Activated CD4-positive, alpha-beta memory T cell treated with anti-CD3 and anti-CD28 coated beads for 36 hours (primary cell): ENCODE data around the gene CRACDL. TPM values are rescaled to one million over a fixed set of nuclear protein-coding genes. Genes with fewer than 3 reads are reported as not detected.
A peak's percentile ranks its signal among the peaks of the same experiment; 100 is the strongest.

Experiments used
- CTCF ChIA-PET: fragments of 350-600 bp; sonication (Branson Sonifier 250); formaldehyde crosslinking; loops from one replicate; lab custom pipeline; 2021; ENCODE audit warnings: antibody characterized with exemption, inconsistent platforms; lab: Charles Lee
- POLR2A ChIA-PET: fragments of 350-600 bp; sonication (Branson Sonifier 250); formaldehyde crosslinking; loops from one replicate; lab custom pipeline; 2021; ENCODE audit warnings: antibody characterized with exemption; lab: Charles Lee
- DNase-seq: peaks from one replicate; pipeline ENCODE4 v3.0.0-alpha.2; 2020
- H3K27ac Mint-ChIP-seq: one replicate; pipeline ENCODE4 v1.8.0; 2021; ENCODE audit warnings: mixed read lengths
- H3K27me3 Mint-ChIP-seq: one replicate; pipeline ENCODE4 v1.8.0; 2021; ENCODE audit warnings: mixed read lengths
- H3K36me3 Mint-ChIP-seq: one replicate; pipeline ENCODE4 v1.8.0; 2021; ENCODE audit warnings: mixed read lengths
- H3K4me1 Mint-ChIP-seq: one replicate; pipeline ENCODE4 v1.8.0; 2021; ENCODE audit warnings: low read depth, mixed read lengths
- H3K4me3 Mint-ChIP-seq: one replicate; pipeline ENCODE4 v1.8.0; 2021; ENCODE audit warnings: mild to moderate bottlenecking, mixed read lengths
- H3K9me3 Mint-ChIP-seq: one replicate; pipeline ENCODE4 v1.8.0; 2021; ENCODE audit warnings: mixed read lengths
- intact Hi-C: fragments of 100-400 bp; cut with micrococcal nuclease; formaldehyde crosslinking; loops from one replicate; pipeline ENCODE4 v1.15.1; 2023
- total RNA-seq, 2 experiments: library from RNA; stranded (reverse); gene quantifications; one replicate each; pipeline ENCODE4 v1.2.3, GENCODE V29; 2021

The CRACDL gene
- total RNA-seq, 2 experiments from 2014 or later = 0.12 to 0.31 TPM

- Mint-ChIP-seq H3K4me3 (peak overlapping the region; percentile 48), H3K27ac (no peak overlapping the region), H3K36me3 (peaks cover 2% of the 10 kb centered on the region), H3K9me3 (no peaks in the 10 kb centered on the region), H3K27me3 (peaks cover 2% of the 10 kb centered on the region), H3K4me1 (peaks cover 11% of the 10 kb centered on the region)
- intact Hi-C loops = no loop called here
- DNase-seq = peak; percentile 71
- CTCF ChIA-PET = interaction anchor here (0.7 to 2.0 kb wide), 10 partner anchors 18 to 173 kb away, joined by 3 to 15 read pairs (median 4); no protein-coding TSS in a partner anchor
- POLR2A ChIA-PET = interaction anchor here (1.2 kb wide), 1 partner anchor 54 kb away, joined by 3 read pairs; no protein-coding TSS in a partner anchor
Measured at GRCh38 chr2:98822301-98823164, 113.5 kb downstream of the CRACDL start.

- intact Hi-C loops = no loop called here
- CTCF ChIA-PET = interaction anchor here (0.8 to 2.0 kb wide), 5 partner anchors 17 to 172 kb away, joined by 3 to 15 read pairs (median 4); no protein-coding TSS in a partner anchor
Measured at GRCh38 chr2:98821629-98822135, 114.3 kb downstream of the CRACDL start.

GRCh38 chr2:98819231-98819766 lies 116.7 kb downstream of the CRACDL start:
- DNase-seq = no peak
- Mint-ChIP-seq H3K4me3 (no peak overlapping the region), H3K27ac (no peak overlapping the region), H3K27me3 (peaks cover 2% of the 10 kb centered on the region), H3K4me1 (peaks cover 5% of the 10 kb centered on the region), H3K36me3 (peaks cover 2% of the 10 kb centered on the region), H3K9me3 (no peaks in the 10 kb centered on the region)
- ChIA-PET POLR2A (no interaction called here), CTCF (interaction anchor here (1.1 to 3.0 kb wide), 3 partner anchors 25 to 170 kb away, joined by 3 to 12 read pairs (median 4); no protein-coding TSS in a partner anchor)
- intact Hi-C loops = no loop called here

More at GRCh38 chr2:98821629-98822135, 114.3 kb downstream of the CRACDL start:
- no peak for DNase-seq
- peaks cover 2% of the 10 kb centered on the region for H3K27me3 Mint-ChIP-seq
- no peaks in the 10 kb centered on the region for H3K9me3 Mint-ChIP-seq
- no peak overlapping the region for H3K27ac Mint-ChIP-seq
- H3K36me3 Mint-ChIP-seq = peaks cover 2% of the 10 kb centered on the region
- POLR2A ChIA-PET = interaction anchor here (1.2 kb wide), 1 partner anchor 53 kb away, joined by 3 read pairs; no protein-coding TSS in a partner anchor
- H3K4me1 Mint-ChIP-seq = peaks cover 9% of the 10 kb centered on the region
- no peak overlapping the region for H3K4me3 Mint-ChIP-seq

GRCh38 chr2:98818164-98818563 lies 117.9 kb downstream of the CRACDL start:
- intact Hi-C loops = no loop called here
- Mint-ChIP-seq H3K4me3 (no peak overlapping the region), H3K4me1 (peaks cover 2% of the 10 kb centered on the region), H3K27ac (no peak overlapping the region), H3K36me3 (no peaks in the 10 kb centered on the region), H3K27me3 (no peaks in the 10 kb centered on the region), H3K9me3 (no peaks in the 10 kb centered on the region)
- CTCF ChIA-PET = interaction anchor here (0.5 to 3.0 kb wide), 3 partner anchors 169 to 433 kb away, joined by 3 to 12 read pairs (median 3); no protein-coding TSS in a partner anchor
- no peak for DNase-seq
- POLR2A ChIA-PET = interaction anchor here (0.6 kb wide), 1 partner anchor 88 kb away, joined by 3 read pairs; no protein-coding TSS in a partner anchor

- ChIA-PET POLR2A (no interaction called here), CTCF (no interaction called here)
- Mint-ChIP-seq H3K36me3 (no peaks in the 10 kb centered on the region), H3K4me1 (peaks cover under 1% of the 10 kb centered on the region), H3K4me3 (no peak overlapping the region), H3K9me3 (no peaks in the 10 kb centered on the region), H3K27ac (no peak overlapping the region), H3K27me3 (no peaks in the 10 kb centered on the region)
- intact Hi-C loops = no loop called here
- DNase-seq = no peak
Measured at GRCh38 chr2:98816281-98816680, 119.7 kb downstream of the CRACDL start.

- CTCF ChIA-PET = no interaction called here
- Mint-ChIP-seq H3K36me3 (no peaks in the 10 kb centered on the region), H3K4me3 (no peak overlapping the region), H3K27ac (no peak overlapping the region), H3K9me3 (no peaks in the 10 kb centered on the region), H3K27me3 (no peaks in the 10 kb centered on the region), H3K4me1 (no peaks in the 10 kb centered on the region)
- POLR2A ChIA-PET = interaction anchor here (0.6 kb wide), 1 partner anchor 375 kb away, joined by 3 read pairs; no protein-coding TSS in a partner anchor
- intact Hi-C loops = no loop called here
- DNase-seq = no peak
Measured at GRCh38 chr2:98815795-98816194, 120.2 kb downstream of the CRACDL start.

- Mint-ChIP-seq H3K9me3 (no peaks in the 10 kb centered on the region), H3K36me3 (no peaks in the 10 kb centered on the region), H3K27me3 (no peaks in the 10 kb centered on the region), H3K4me1 (peaks cover 9% of the 10 kb centered on the region), H3K4me3 (no peak overlapping the region), H3K27ac (no peak overlapping the region)
- DNase-seq = no peak
- POLR2A ChIA-PET = no interaction called here
- CTCF ChIA-PET = no interaction called here
- intact Hi-C loops = no loop called here
Measured at GRCh38 chr2:98811766-98812165, 124.3 kb downstream of the CRACDL start.

GRCh38 chr2:98810588-98810928 lies 125.5 kb downstream of the CRACDL start:
- H3K27me3 Mint-ChIP-seq = no peaks in the 10 kb centered on the region
- ChIA-PET POLR2A (no interaction called here), CTCF (no interaction called here)
- intact Hi-C loops = no loop called here
- H3K27ac Mint-ChIP-seq = no peak overlapping the region
- H3K9me3 Mint-ChIP-seq = no peaks in the 10 kb centered on the region
- no peak overlapping the region for H3K4me3 Mint-ChIP-seq
- peaks cover 9% of the 10 kb centered on the region for H3K4me1 Mint-ChIP-seq
- no peaks in the 10 kb centered on the region for H3K36me3 Mint-ChIP-seq
- DNase-seq = no peak

GRCh38 chr2:98809878-98810587 lies 126.0 kb downstream of the CRACDL start:
- intact Hi-C loops = no loop called here
- Mint-ChIP-seq H3K9me3 (no peaks in the 10 kb centered on the region), H3K36me3 (no peaks in the 10 kb centered on the region), H3K4me3 (no peak overlapping the region), H3K27me3 (no peaks in the 10 kb centered on the region), H3K27ac (no peak overlapping the region), H3K4me1 (peaks cover 9% of the 10 kb centered on the region)
- no peak for DNase-seq
- CTCF ChIA-PET = interaction anchor here (0.7 kb wide), 1 partner anchor 35 kb away, joined by 4 read pairs; no protein-coding TSS in a partner anchor
- POLR2A ChIA-PET = no interaction called here

GRCh38 chr2:98809116-98809515 lies 126.9 kb downstream of the CRACDL start:
- Mint-ChIP-seq H3K9me3 (no peaks in the 10 kb centered on the region), H3K36me3 (no peaks in the 10 kb centered on the region), H3K4me3 (no peak overlapping the region), H3K27me3 (no peaks in the 10 kb centered on the region), H3K27ac (no peak overlapping the region), H3K4me1 (peaks cover 9% of the 10 kb centered on the region)
- ChIA-PET POLR2A (no interaction called here), CTCF (no interaction called here)
- no peak for DNase-seq
- intact Hi-C loops = no loop called here

GRCh38 chr2:98808546-98808945 lies 127.5 kb downstream of the CRACDL start:
- intact Hi-C loops = no loop called here
- H3K4me1 Mint-ChIP-seq = peaks cover 9% of the 10 kb centered on the region
- no peak overlapping the region for H3K4me3 Mint-ChIP-seq
- H3K27me3 Mint-ChIP-seq = no peaks in the 10 kb centered on the region
- ChIA-PET CTCF (no interaction called here), POLR2A (no interaction called here)
- no peak for DNase-seq
- no peaks in the 10 kb centered on the region for H3K36me3 Mint-ChIP-seq
- no peaks in the 10 kb centered on the region for H3K9me3 Mint-ChIP-seq
- H3K27ac Mint-ChIP-seq = no peak overlapping the region
